Activated CD4-positive, CD25-positive, alpha-beta regulatory T cell treated with anti-CD3 and anti-CD28 coated beads, Interleukin-2, amount 50 U/mL, for 16 hours (primary cell): ENCODE measurements around the gene CACNG6.
"Not testable (repeated sequence)": the region's sequence is repeated elsewhere in the genome, so short reads cannot be mapped to it uniquely, and the experiment has no call there.

ENCODE experiments used
- DNase-seq: peaks from one replicate; pipeline ENCODE4 v3.0.0-alpha.2; 2020; ENCODE audit warnings: low read depth, low spot score

Gene CACNG6, protein sequence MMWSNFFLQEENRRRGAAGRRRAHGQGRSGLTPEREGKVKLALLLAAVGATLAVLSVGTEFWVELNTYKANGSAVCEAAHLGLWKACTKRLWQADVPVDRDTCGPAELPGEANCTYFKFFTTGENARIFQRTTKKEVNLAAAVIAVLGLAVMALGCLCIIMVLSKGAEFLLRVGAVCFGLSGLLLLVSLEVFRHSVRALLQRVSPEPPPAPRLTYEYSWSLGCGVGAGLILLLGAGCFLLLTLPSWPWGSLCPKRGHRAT

DNA sequence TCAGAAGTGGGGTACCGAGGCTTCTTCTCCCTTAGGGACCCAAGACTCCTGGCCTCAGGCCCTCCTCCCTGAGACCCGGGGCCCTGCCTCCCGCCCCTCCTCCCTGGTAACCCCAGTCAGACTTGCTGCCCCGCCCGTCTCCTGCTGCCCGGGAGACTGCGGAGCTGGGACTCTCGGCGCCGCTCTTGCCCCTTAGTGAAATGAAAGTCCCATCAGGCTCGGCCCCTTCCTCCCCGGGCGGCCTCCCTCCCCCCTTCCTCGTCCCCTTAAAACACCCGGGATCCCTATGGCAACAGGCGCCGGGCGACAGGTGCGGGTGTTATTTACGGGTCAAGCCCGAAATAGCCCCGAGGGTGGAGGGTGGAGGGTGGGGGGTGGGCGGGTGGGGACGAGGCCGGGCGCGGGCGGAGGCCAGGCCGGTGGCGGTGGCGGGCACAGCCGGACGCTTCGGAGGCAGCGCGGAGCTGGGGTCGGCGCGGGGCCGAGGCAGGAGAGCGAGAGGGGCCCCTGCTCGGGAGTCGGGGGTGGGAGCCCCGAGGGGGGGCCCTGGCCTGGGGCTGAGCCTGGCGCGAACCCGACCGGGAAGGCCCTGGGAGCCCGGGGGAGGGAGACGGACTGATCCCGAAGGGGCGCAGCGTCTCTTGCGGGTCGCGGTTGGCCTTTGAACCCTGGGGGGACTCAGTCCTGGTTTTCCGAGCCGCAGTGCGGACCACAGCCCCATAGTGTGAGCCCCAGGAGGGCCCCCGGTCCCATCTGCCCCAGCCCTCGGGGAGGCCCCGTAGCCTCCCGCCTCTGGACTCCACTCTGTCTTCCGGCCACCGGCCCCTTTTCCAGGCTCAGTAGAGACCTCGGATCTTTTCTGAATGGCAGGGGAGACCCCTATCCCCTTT, at the start of gene CACNG6:
Gene CACNG6, plus strand, starts transcription at position 414 of the 890 bp plus-strand sequence. CDS start 1,241 bp downstream, outside the sequence.
- DNase-seq = no peak

DNA sequence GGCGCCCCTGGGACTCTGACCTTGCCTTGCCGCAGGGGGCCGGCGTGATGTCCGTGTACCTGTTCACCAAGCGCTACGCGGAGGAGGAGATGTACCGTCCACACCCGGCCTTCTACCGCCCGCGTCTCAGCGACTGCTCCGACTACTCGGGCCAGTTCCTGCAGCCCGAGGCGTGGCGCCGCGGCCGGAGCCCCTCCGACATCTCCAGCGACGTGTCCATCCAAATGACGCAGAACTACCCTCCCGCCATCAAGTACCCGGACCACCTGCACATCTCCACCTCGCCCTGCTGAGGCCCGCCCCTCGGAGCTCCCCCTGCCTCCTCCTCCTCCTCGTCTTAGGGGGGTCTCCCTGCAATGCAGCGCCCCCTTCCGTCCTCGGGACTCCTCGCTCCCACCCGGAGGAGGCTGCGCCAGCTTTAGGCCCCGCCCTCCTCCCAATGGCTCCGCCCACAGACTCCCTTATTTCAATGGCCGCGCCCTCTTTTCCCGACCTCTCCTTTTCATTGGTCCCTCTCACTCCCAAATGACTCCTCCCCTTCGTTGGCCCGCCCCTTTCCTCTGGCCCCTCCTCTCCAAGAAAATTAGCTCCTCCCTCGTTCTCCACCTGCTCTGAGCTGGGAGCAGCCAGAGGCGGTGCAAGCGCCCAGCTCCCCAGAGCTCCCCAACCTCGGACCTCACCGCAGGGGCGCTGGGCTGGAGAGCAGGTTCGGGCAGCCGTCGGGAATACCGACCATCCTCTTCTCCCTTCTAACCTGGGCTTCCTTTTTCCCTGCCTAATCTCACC, 49.2 kb upstream of the CACNG6 start:
- no peak for DNase-seq

DNA sequence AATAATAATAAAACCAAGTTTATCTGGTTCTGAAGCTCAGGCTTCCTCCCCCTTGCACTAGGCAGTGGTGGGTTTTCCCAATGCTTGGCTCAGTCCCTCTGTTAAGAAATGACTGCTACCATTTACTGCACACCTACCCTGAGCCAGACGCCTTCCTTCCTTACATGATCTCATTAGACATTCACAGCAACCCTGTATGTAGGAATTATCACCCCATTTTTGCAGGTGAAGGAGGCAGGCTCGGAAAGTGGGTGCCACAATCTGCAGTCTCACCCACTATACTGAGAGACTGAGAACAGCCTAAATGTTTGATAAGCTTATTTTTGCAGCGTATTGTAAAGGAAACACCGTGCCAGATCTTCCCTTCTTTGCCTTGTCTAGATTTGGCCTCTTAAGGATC, 47.0 kb upstream of the CACNG6 start:
- DNase-seq = no peak

DNA sequence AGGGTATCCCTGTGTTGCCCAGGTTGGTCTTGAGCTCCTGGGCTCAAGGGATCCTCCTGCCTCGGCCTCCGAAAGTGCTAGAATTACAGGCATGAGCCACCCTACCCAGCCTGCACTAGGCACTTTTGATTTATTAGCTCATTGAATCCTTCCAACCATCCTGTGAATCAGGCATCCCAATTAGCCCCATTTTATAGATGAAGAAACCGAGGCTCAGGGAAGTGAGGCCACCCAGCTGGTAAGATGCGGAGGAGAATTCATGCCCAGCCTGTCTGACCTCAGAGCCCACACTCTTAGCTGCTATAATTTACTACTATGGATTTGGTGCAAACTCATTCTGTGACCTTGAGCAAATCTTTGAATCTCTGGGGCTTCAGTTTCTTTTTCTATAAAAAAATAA, 46.5 kb upstream of the CACNG6 start:
- DNase-seq = no peak

DNA sequence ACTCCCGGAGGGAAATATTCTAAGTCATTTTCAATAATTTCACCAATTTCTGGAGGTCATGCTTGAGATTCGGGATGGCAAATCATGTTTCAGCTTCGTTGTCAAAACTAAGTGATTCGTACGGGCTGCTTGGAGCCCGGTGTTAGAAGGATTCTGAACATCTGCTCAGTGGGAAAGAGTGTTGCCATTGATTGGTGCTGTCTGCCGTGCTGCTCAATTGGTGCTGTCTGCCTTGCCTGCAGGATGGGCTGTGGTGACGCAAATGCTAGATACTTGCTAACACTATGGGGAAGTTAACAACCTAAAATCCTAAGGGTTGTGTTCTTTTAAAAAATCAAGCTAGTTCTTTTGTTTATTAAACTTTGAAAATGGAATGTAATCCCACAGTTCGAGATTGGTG, 46.0 kb upstream of the CACNG6 start:
- no peak for DNase-seq

DNA sequence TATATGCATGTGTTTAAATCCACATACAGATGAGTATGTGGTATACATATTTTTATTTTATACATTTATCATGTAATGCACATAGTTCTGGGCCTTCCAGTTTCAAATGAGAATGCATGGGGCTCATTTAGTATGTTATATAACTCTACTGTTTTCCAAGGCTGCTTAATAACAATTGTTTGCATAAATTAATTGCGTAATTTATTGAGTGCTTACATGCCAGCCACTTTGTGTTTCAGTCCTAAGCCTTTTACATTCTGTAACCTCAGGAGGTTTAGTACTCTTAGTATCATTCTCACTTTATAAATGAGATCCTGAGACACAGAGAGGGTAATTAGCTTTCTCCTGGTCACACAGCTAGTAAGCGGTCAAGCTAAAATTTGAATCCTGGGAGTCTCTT, 45.4 kb upstream of the CACNG6 start:
- no peak for DNase-seq

DNA sequence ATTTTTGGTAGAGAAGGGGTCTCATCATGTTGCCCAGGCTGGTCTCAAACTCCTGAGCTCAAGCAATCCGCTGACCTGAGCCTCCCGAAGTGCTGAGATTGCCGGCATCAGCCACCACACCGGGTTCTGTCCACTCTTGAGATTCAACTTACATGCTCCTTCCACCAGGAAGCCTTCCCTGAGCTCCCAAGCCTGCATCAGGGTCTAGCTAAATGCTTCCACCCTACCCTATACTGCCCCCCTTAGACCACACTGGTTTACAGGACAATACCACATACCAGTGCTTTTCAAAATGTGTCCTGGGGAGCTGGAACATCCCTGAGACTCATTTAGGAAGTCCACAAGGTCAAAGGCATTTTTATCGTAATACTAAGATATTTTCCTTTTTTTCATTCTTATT, 43.8 kb upstream of the CACNG6 start:
- no peak for DNase-seq

DNA sequence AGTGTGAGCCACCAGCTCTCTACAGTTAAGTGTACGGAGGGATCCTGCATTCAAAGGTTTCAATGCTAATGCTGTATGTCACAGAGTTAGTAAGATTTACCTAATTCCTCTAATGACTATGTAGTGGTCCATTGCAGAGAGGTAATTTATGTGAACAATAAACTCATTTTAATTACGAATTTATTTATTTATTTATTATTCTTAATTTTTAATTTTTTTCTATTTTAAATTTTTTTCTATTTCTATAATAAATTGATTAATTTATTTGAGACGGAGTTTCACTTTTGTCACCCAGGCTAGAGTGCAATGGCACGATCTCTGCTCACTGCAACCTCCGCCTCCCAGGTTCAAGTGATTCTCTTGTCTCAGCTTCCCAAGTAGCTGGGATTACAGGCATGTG, 42.8 kb upstream of the CACNG6 start:
- DNase-seq = not testable (repeated sequence)

DNA sequence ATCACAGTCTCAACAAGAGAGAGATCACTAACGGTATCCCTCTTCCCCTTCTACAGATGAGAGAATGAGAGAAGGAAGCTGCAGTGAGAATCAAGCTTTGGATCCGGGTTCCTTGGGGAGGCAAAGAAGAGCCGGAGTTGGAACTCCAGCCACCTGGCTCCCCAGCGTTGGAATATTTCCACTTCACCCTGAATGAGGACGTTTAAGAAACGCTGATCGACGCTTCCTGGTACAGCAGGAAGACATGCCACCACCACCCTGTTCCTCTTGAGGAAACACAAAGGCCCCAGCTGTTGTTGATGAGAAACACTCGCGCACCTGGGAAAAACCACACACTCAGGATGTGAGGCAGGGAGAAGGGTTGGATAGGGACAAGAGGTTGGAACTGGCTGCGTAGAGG, 40.0 kb upstream of the CACNG6 start:
- no peak for DNase-seq

DNA sequence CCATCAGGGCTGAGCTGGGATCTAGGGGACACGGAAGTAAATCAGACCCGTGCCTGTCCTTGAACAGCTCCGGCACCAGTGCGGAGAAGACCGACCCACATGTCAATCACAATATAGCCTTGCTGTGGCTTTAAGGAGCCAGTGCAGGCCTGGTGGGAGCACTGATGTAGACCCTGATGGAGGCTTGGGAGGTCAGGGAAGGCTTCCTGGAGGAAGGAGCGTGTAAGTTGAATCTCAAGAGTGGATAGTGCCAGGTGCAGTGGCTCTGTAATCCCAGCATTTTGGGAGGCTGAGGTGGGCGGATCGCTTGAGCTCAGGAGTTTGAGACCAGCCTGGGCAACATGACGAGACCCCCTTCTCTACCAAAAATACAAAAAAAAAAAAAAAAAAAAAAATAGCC, 39.5 kb upstream of the CACNG6 start:
- no peak for DNase-seq

DNA sequence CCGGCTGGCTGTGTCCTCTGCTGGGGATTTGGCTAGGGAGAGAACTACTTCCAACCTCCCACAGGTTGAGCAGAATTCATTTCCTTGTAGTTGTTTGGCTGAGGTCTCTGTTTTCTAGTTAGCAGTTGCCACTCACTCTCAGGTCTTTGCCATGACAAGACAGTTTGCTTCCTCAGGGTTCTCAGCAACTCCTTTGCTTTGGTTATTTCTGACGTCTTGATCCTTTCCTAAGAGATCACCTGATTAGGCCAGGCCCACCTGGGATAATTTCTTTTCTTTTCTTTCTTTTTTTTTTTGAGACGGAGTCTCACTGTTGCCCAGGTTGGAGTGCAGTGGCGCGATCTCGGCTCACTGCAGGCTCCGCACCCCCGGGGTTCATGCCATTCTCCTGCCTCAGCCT, 38.1 kb upstream of the CACNG6 start:
- no peak for DNase-seq

DNA sequence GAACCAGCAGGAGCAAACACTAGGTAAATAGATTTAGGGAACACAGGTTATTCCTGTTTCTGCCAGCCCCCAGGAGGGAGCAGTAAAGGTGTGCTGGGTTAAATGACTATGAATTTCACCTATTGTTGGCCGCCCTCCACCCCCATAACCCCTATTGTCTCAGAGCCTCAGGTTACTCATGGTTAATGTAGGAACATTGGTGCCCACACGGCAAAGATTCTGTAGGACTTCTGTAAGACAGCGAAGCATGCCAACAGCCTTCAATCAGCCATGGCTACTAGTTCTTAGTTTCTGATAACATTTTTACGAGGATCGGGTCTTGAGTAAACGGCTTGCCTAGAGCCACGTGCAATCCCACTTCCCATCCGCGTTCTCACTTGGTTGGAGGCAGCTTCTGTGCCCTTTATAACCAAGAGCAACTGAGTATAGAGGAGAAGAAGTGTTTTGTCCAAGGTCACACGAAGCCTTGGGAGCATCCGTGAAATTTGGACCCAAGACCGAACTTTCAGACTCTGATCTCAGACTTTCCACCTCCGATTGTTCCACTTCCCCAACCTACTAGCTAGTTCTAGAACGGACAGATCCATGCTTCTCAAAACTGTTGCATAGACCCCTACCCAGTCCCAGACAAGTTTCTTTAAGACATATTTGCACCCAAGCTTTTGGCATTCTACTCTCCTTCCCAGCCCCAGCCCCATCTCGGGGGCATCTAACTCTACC, 33.8 kb upstream of the CACNG6 start:
- DNase-seq = no peak

DNA sequence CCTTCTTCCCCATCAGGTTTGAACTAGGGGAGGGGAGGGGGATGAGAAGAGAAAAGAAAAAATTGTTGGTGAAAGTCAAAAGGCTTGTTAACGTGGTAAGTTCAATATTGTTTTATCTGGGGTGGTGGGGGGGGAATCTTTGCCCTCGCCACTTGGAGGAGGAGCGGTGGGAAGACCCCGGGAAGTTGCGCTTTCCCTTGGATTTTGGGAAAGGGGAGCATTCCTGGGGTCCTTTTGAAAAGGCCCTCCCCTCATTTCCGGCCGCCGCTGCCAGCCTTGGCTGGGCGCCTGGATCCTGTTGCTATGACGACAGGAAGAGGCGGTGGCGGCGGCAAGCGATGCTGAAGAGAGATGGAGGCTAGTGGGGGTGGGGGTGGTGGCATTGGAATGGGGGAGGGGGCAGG, 33.3 kb upstream of the CACNG6 start:
- no peak for DNase-seq

DNA sequence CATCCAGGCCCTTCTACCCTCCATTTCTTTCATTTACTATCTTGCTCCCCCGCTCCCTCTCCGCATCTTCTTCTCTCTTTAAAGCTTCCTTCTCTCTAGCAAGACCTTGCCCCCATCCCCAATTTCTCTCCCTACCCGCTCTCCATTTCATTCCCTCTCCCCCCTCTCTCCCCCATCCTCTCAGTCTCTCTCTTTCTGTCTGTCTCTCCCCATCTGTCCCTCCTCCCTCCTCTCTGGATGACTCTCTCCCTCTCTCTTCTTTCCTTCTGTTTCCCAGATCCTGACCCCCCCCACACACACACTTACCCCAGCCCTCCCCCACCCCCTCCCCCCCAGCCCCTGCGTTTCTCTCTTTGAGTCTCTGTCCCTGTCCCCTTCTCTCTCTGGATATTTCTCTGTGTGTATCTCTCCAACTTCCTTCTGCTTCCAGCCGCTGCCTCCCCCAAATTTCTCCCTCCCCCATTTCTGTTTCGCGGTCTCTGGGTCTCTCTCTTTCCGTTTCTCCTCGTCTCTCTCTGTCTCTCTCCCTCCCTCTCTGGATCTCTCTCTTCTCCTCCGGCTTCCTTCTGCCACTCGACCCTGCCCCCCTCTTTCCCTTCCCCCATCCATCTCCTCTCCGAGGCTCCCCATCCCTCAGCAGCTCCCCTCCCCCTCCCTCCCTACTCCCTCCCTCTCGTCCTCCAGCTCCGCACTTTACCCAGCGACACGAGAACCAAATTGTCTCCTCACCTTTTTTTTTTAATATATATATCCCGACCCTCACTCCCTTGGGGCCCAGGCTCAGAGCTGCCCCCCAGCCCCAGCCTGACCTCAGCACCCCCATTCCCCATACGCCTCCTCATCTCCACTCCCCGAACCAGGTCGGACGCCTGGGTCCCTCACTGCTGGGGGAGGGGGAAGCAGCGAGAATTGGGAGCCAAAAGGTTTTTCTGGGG, 32.3 kb upstream of the CACNG6 start:
- DNase-seq = no peak

DNA sequence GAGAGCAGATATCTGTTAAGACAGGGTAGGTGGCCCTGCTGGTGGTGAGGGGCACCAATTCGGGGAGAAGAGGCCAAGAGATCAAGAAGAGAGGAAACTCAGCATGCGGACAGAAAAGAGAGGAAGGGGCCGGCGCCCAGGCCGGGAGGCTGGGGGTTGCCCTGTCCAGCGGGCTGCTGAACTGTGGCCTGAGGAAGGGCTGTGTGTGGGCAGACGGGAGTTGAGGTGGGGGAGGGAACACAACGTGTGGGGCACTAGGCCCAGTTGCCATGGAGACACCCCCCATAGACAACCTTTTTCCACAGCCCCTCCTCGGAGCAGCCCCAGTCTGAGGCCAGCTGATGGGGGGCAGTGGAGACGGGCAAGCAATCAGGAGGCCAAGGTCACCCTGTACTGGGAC, 31.2 kb upstream of the CACNG6 start:
- no peak for DNase-seq

DNA sequence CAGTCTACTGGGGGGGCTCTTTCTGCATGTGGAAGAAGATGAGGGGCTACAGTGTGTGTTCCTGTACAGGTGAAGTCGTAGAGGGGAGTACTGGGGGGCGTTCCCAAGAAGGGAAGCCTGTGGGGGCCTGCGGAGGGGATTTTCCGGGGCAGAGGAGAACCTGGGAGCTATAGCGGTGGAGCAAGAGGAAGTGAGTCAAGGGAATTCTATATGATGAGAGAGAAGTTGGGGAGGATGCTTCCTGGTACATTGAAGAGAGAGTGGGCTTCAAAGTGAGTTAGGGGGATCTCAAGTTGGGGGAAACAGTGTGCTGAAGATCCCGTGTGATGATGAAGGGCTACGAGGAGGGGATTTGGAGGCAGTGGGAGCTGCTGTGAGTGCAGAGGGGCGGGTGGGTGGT, 30.6 kb upstream of the CACNG6 start:
- DNase-seq = no peak

DNA sequence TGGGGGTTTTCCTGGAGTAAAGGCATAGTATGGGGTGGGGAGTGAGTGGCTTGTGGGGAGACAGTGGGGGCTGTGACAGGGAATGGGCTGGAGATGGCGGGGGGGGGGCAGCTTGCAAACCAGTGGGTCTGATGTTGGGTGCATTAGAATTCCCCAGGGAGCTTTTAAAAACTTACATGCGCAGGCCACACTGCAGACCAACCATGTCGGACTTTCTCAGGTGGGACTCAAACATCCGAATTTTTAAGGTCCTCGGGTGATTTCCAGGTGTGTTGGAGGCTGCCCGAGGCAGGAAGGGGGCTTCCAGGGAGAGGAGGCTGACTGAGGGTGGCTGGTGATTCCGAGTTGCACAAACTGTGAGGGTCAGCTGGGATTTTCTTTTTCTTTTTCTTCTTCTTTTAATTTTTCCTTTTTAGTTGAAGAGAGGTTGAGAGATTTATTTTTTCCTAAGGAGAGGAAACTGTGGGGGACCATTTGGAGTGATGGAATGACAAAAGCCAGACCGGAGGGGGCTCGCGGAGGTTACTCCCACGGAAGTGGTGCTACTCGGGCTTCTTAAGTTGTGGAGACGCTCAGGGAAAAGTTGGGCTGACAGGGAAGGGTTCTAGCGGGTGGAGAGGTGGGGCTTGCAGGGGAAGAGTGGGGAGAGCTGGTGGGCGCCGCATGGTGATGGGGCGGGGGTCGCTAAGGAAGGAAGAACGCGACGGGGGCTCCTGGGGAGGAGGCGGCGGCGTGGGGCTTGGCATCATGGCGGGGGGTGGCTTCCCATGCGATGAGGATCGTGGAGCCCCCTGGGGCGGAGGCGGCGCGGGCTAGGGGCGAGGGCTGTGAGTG, 29.7 kb upstream of the CACNG6 start:
- DNase-seq = no peak

DNA sequence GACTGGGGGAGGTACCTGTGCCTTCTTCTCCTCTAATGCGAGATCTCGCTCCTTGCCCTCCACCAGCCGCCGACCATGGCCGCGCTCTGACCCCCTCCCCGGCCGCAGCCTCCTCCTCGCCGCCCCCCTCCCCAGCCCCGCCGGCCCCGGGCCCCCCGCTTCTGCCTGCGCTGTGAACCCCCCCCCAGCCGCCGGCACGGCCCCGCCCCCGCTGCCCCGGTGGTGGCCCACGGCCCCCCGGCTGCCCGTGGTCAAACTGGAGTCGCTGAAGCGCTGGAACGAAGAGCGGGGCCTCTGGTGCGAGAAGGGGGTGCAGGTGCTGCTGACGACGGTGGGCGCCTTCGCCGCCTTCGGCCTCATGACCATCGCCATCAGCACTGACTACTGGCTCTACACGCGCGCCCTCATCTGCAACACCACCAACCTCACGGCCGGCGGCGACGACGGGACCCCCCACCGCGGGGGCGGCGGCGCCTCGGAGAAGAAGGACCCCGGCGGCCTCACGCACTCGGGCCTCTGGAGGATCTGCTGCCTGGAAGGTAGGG, 28.5 kb upstream of the CACNG6 start, which contains the start of gene CACNG8:
Gene CACNG8, plus strand, starts transcription at position 51 of the 545 bp plus-strand sequence.
- DNase-seq = no peak

DNA sequence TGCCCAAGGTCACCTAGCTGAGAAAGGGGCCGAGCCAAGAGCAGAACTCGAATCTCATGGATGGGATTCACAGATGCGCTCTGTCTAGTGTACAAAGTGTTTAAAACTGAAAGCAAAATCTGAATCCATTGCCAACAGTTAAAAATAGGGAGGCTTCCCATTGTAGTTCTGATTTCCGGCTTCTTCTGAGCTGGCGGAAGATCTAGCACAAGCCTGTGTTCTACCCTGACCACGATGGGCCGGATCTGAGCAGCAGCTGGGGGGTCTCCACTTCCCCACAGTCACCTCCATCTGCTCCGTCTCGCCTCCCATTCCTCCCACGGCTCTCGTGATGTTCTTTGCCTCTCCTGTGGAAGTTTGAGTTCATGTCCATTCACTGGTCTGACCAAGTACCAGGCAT, 26.3 kb upstream of the CACNG6 start:
- no peak for DNase-seq
